GM23338 (cell line): ENCODE data around the gene MLLT6. TPM values are rescaled to one million over a fixed set of nuclear protein-coding genes. Genes with fewer than 3 reads are reported as not detected.

Experiments
- ATAC-seq: fragments of 200-7000 bp; cut with Tn5 transposase; 3 replicates; pipeline ENCODE4 v1.9.1; 2020
- DNase-seq: peaks from one replicate; pipeline ENCODE4 v3.0.0-alpha.2; 2015; ENCODE audit warnings: low spot score
- H2AFZ ChIP-seq: fragments of 200-600 bp; sonication (generic); 2 replicates; pipeline ENCODE4 v1.8.0; 2016; ENCODE audit warnings: antibody characterized with exemption, mild to moderate bottlenecking, moderate library complexity
- H3F3A ChIP-seq: fragments of 200-600 bp; sonication (generic); replicated peaks from 2 replicates; pipeline ENCODE4 v1.8.0; 2017; ENCODE audit warnings: antibody characterized with exemption, mixed run types, low read depth
- H3K27ac ChIP-seq: fragments of 200-600 bp; sonication (generic); 2 replicates; pipeline ENCODE4 v1.6.1; 2016; ENCODE audit warnings: low read depth
- H3K27me3 ChIP-seq: fragments of 200-600 bp; sonication (generic); 2 replicates; pipeline ENCODE4 v1.8.0; 2016; ENCODE audit warnings: mild to moderate bottlenecking, mixed run types, moderate library complexity; ENCODE audit not compliant: insufficient read depth
- H3K36me3 ChIP-seq: fragments of 200-600 bp; sonication (generic); 2 replicates; pipeline ENCODE4 v1.8.0; 2016; ENCODE audit warnings: mild to moderate bottlenecking; ENCODE audit not compliant: insufficient read depth
- H3K4me1 ChIP-seq: fragments of 200-600 bp; sonication (generic); 2 replicates; pipeline ENCODE4 v1.8.0; 2016; ENCODE audit warnings: mild to moderate bottlenecking, moderate library complexity; ENCODE audit not compliant: insufficient read depth
- H3K4me2 ChIP-seq: fragments of 200-600 bp; sonication (generic); 2 replicates; pipeline ENCODE4 v1.7.1; 2017; ENCODE audit warnings: mixed run types
- H3K4me3 ChIP-seq: fragments of 200-600 bp; sonication (generic); 2 replicates; pipeline ENCODE4 v1.6.1; 2016; ENCODE audit warnings: mixed run types
- H3K79me2 ChIP-seq: fragments of 200-600 bp; sonication (generic); replicated peaks from 2 replicates; pipeline ENCODE4 v1.8.0; 2017; ENCODE audit warnings: mild to moderate bottlenecking; ENCODE audit not compliant: insufficient read depth
- H3K9me2 ChIP-seq: fragments of 200-600 bp; sonication (generic); 2 replicates; pipeline ENCODE4 v1.8.0; 2017; ENCODE audit not compliant: insufficient read depth
- H4K20me1 ChIP-seq: fragments of 200-600 bp; sonication (generic); replicated peaks from 2 replicates; pipeline ENCODE4 v1.8.0; 2017; ENCODE audit warnings: mild to moderate bottlenecking; ENCODE audit not compliant: insufficient read depth
- H3K27ac Mint-ChIP-seq: 2 replicates; pipeline ENCODE4 v1.8.0; 2020; ENCODE audit warnings: inconsistent platforms, mild to moderate bottlenecking, moderate library complexity, mixed read lengths
- H3K27me3 Mint-ChIP-seq: 3 replicates; pipeline ENCODE4 v1.8.0; 2022; ENCODE audit warnings: low read depth, mild to moderate bottlenecking, moderate library complexity, mixed read lengths, inconsistent platforms; ENCODE audit not compliant: insufficient read depth, poor library complexity
- H3K36me3 Mint-ChIP-seq: 3 replicates; pipeline ENCODE4 v1.8.0; 2021; ENCODE audit warnings: low read depth, mild to moderate bottlenecking, inconsistent platforms, moderate library complexity, mixed read lengths
- H3K4me1 Mint-ChIP-seq: 3 replicates; pipeline ENCODE4 v1.8.0; 2020; ENCODE audit warnings: mild to moderate bottlenecking, inconsistent platforms, mixed read lengths
- H3K4me3 Mint-ChIP-seq: 3 replicates; pipeline ENCODE4 v1.8.0; 2021; ENCODE audit warnings: moderate library complexity, mild to moderate bottlenecking, inconsistent platforms, mixed read lengths
- H3K9me3 Mint-ChIP-seq: 3 replicates; pipeline ENCODE4 v1.8.0; 2020; ENCODE audit warnings: moderate library complexity, mild to moderate bottlenecking, inconsistent platforms, mixed read lengths
- CREB1 ChIP-seq: fragments of 250-450 bp; sonication (Bioruptor Pico); IDR thresholded peaks from 2 replicates; pipeline ENCODE4 v1.5.0; 2020; ENCODE audit warnings: low read depth, mild to moderate bottlenecking, moderate library complexity
- EZH2 ChIP-seq: fragments of 200-600 bp; sonication (generic); IDR thresholded peaks from one replicate; pipeline ENCODE4 v1.8.0; 2017; ENCODE audit warnings: antibody characterized with exemption, mild to moderate bottlenecking, low read depth; ENCODE audit not compliant: unreplicated experiment
- EZH2phosphoT487 ChIP-seq: fragments of 200-600 bp; sonication (generic); IDR thresholded peaks from one replicate; pipeline ENCODE4 v1.8.1; 2018; ENCODE audit warnings: antibody characterized with exemption; ENCODE audit not compliant: unreplicated experiment
- JUNB ChIP-seq: IDR thresholded peaks from one replicate; pipeline ENCODE4 v1.6.1; 2016; ENCODE audit warnings: antibody characterized with exemption; ENCODE audit not compliant: unreplicated experiment
- NANOG ChIP-seq: IDR thresholded peaks from 2 replicates; pipeline ENCODE4 v1.6.1; 2016; ENCODE audit warnings: antibody characterized with exemption, borderline replicate concordance
- POLR2AphosphoS5 ChIP-seq: IDR thresholded peaks from 2 replicates; pipeline ENCODE4 v1.6.1; 2016; ENCODE audit warnings: antibody characterized with exemption, low read depth
- STAT1 ChIP-seq: IDR thresholded peaks from one replicate; pipeline ENCODE4 v1.6.1; 2016; ENCODE audit warnings: antibody characterized with exemption; ENCODE audit not compliant: unreplicated experiment
- ZNF114 ChIP-seq: fragments of 250-450 bp; sonication (Bioruptor Pico); IDR thresholded peaks from 2 replicates; pipeline ENCODE4 v1.5.0; 2020; ENCODE audit warnings: mild to moderate bottlenecking, moderate library complexity
- ZNF331 ChIP-seq: fragments of 250-450 bp; sonication (Bioruptor Pico); IDR thresholded peaks from 2 replicates; pipeline ENCODE4 v1.5.0; 2020; ENCODE audit warnings: low read depth, mild to moderate bottlenecking, moderate library complexity
- polyA plus RNA-seq: library from polyadenylated mRNA; unstranded; fragments of >200 nt; fragmentation: Nextera tagmentation; extraction: Ambion mirVana; gene quantifications from 2 replicates; pipeline ENCODE4 v1.2.1, GENCODE V29; 2016
- total RNA-seq: library from RNA; depleted of rRNA; stranded (reverse); fragments of >200 nt; shearing (Covaris generic); gene quantifications from 2 replicates; pipeline ENCODE4 v1.2.3, GENCODE V29; 2014
- TF ChIP-seq, protein P1 (sequence below): IDR thresholded peaks from 2 replicates; pipeline ENCODE4 v1.6.1; 2016; ENCODE audit warnings: antibody characterized with exemption
- TF ChIP-seq, protein P2 (sequence below), 2 experiments: fragments of 200-600 bp in 1 of 2; sonication (generic) in 1 of 2; conservative IDR thresholded peaks; 2 replicates each; pipeline versions ENCODE4 v1.5.1 to v1.6.1; 2016 to 2017; ENCODE audit warnings: antibody characterized with exemption in 2 of 2, low read depth in 2 of 2, mild to moderate bottlenecking in 2 of 2, moderate library complexity in 1 of 2
- TF ChIP-seq, protein P3 (sequence below): IDR thresholded peaks from one replicate; pipeline ENCODE4 v1.6.1; 2018; ENCODE audit warnings: antibody characterized with exemption; ENCODE audit not compliant: unreplicated experiment
- TF ChIP-seq, protein P4 (sequence below): fragments of 250-450 bp; sonication (Bioruptor Pico); IDR thresholded peaks from 2 replicates; pipeline ENCODE4 v1.5.0; 2020; ENCODE audit warnings: mild to moderate bottlenecking, moderate library complexity

MLLT6 gene
- total and polyA plus RNA-seq, 2 experiments from 2014 or later, result 2.6 to 2.8 TPM

DNA sequence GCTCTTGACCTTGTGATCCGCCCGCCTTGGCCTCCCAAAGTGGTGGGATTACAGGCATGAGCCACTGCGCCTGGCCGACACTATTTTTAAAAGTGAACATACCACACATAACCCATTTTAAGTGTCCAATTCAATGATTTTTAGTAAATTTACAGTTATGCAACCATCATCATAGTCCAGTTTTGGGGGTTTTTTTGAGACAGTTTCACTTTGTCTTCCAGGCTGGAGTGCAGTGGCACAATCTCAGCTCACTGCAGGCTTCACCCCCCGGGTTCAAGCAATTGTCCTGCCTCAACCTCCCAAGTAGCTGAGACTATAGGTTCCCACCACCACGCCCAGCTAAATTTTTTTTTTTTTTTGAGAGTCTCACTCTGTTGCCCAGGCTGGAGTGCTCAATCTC, 27.3 kb upstream of the MLLT6 start:
- Histone ChIP-seq H2AFZ (no peak overlapping the region), H3K79me2 (no peaks in the 10 kb centered on the region), H3K4me1 (no peaks in the 10 kb centered on the region; the same call in 1 of the 2 replicates), H4K20me1 (no peaks in the 10 kb centered on the region), H3K4me3 (no peak overlapping the region), H3F3A (0 out of 2 replicates have a peak, but pooled peaks cover 7% of the 10 kb centered on the region), H3K9me2 (no peaks in the 10 kb centered on the region), H3K4me2 (no peak overlapping the region), H3K36me3 (no peaks in the 10 kb centered on the region), H3K27ac (no peak overlapping the region), H3K27me3 (peaks cover 55% of the 10 kb centered on the region)
- H3K27ac Mint-ChIP-seq, result no peak overlapping the region
- no peaks in the 10 kb centered on the region for H3K9me3 Mint-ChIP-seq
- H3K4me1 Mint-ChIP-seq, result peaks cover 17% of the 10 kb centered on the region
- no peak overlapping the region for H3K4me3 Mint-ChIP-seq
- H3K27me3 Mint-ChIP-seq, result peaks cover 49% of the 10 kb centered on the region
- H3K36me3 Mint-ChIP-seq, result no peaks in the 10 kb centered on the region
- DNase-seq (no peak), ATAC-seq (no peak)
- no peak for TF ChIP-seq CREB1 (CRISPR knock-in tag)
- TF ChIP-seq EZH2phosphoT487, result no peak
- TF ChIP-seq, protein P1, sequence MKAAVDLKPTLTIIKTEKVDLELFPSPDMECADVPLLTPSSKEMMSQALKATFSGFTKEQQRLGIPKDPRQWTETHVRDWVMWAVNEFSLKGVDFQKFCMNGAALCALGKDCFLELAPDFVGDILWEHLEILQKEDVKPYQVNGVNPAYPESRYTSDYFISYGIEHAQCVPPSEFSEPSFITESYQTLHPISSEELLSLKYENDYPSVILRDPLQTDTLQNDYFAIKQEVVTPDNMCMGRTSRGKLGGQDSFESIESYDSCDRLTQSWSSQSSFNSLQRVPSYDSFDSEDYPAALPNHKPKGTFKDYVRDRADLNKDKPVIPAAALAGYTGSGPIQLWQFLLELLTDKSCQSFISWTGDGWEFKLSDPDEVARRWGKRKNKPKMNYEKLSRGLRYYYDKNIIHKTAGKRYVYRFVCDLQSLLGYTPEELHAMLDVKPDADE, result no peak
- TF ChIP-seq STAT1, result no peak
- TF ChIP-seq, protein P2, sequence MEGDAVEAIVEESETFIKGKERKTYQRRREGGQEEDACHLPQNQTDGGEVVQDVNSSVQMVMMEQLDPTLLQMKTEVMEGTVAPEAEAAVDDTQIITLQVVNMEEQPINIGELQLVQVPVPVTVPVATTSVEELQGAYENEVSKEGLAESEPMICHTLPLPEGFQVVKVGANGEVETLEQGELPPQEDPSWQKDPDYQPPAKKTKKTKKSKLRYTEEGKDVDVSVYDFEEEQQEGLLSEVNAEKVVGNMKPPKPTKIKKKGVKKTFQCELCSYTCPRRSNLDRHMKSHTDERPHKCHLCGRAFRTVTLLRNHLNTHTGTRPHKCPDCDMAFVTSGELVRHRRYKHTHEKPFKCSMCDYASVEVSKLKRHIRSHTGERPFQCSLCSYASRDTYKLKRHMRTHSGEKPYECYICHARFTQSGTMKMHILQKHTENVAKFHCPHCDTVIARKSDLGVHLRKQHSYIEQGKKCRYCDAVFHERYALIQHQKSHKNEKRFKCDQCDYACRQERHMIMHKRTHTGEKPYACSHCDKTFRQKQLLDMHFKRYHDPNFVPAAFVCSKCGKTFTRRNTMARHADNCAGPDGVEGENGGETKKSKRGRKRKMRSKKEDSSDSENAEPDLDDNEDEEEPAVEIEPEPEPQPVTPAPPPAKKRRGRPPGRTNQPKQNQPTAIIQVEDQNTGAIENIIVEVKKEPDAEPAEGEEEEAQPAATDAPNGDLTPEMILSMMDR (conservative IDR thresholded peaks at IDR 0.05; ENCODE audit: low read depth in 2 of 2), result no peak
- no peak for TF ChIP-seq ZNF114 (CRISPR knock-in tag)
- TF ChIP-seq, protein P3, sequence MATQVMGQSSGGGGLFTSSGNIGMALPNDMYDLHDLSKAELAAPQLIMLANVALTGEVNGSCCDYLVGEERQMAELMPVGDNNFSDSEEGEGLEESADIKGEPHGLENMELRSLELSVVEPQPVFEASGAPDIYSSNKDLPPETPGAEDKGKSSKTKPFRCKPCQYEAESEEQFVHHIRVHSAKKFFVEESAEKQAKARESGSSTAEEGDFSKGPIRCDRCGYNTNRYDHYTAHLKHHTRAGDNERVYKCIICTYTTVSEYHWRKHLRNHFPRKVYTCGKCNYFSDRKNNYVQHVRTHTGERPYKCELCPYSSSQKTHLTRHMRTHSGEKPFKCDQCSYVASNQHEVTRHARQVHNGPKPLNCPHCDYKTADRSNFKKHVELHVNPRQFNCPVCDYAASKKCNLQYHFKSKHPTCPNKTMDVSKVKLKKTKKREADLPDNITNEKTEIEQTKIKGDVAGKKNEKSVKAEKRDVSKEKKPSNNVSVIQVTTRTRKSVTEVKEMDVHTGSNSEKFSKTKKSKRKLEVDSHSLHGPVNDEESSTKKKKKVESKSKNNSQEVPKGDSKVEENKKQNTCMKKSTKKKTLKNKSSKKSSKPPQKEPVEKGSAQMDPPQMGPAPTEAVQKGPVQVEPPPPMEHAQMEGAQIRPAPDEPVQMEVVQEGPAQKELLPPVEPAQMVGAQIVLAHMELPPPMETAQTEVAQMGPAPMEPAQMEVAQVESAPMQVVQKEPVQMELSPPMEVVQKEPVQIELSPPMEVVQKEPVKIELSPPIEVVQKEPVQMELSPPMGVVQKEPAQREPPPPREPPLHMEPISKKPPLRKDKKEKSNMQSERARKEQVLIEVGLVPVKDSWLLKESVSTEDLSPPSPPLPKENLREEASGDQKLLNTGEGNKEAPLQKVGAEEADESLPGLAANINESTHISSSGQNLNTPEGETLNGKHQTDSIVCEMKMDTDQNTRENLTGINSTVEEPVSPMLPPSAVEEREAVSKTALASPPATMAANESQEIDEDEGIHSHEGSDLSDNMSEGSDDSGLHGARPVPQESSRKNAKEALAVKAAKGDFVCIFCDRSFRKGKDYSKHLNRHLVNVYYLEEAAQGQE, result no peak
- TF ChIP-seq POLR2AphosphoS5, result no peak
- no peak for TF ChIP-seq ZNF331 (CRISPR knock-in tag)
- no peak for TF ChIP-seq JUNB
- TF ChIP-seq, protein P4, sequence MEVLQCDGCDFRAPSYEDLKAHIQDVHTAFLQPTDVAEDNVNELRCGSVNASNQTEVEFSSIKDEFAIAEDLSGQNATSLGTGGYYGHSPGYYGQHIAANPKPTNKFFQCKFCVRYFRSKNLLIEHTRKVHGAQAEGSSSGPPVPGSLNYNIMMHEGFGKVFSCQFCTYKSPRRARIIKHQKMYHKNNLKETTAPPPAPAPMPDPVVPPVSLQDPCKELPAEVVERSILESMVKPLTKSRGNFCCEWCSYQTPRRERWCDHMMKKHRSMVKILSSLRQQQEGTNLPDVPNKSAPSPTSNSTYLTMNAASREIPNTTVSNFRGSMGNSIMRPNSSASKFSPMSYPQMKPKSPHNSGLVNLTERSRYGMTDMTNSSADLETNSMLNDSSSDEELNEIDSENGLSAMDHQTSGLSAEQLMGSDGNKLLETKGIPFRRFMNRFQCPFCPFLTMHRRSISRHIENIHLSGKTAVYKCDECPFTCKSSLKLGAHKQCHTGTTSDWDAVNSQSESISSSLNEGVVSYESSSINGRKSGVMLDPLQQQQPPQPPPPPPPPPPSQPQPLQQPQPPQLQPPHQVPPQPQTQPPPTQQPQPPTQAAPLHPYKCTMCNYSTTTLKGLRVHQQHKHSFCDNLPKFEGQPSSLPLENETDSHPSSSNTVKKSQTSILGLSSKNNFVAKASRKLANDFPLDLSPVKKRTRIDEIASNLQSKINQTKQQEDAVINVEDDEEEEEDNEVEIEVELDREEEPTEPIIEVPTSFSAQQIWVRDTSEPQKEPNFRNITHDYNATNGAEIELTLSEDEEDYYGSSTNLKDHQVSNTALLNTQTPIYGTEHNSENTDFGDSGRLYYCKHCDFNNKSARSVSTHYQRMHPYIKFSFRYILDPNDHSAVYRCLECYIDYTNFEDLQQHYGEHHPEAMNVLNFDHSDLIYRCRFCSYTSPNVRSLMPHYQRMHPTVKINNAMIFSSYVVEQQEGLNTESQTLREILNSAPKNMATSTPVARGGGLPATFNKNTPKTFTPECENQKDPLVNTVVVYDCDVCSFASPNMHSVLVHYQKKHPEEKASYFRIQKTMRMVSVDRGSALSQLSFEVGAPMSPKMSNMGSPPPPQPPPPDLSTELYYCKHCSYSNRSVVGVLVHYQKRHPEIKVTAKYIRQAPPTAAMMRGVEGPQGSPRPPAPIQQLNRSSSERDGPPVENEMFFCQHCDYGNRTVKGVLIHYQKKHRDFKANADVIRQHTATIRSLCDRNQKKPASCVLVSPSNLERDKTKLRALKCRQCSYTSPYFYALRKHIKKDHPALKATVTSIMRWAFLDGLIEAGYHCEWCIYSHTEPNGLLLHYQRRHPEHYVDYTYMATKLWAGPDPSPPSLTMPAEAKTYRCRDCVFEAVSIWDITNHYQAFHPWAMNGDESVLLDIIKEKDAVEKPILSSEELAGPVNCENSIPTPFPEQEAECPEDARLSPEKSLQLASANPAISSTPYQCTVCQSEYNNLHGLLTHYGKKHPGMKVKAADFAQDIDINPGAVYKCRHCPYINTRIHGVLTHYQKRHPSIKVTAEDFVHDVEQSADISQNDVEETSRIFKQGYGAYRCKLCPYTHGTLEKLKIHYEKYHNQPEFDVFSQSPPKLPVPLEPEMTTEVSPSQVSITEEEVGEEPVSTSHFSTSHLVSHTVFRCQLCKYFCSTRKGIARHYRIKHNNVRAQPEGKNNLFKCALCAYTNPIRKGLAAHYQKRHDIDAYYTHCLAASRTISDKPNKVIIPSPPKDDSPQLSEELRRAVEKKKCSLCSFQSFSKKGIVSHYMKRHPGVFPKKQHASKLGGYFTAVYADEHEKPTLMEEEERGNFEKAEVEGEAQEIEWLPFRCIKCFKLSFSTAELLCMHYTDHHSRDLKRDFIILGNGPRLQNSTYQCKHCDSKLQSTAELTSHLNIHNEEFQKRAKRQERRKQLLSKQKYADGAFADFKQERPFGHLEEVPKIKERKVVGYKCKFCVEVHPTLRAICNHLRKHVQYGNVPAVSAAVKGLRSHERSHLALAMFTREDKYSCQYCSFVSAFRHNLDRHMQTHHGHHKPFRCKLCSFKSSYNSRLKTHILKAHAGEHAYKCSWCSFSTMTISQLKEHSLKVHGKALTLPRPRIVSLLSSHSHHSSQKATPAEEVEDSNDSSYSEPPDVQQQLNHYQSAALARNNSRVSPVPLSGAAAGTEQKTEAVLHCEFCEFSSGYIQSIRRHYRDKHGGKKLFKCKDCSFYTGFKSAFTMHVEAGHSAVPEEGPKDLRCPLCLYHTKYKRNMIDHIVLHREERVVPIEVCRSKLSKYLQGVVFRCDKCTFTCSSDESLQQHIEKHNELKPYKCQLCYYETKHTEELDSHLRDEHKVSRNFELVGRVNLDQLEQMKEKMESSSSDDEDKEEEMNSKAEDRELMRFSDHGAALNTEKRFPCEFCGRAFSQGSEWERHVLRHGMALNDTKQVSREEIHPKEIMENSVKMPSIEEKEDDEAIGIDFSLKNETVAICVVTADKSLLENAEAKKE (CRISPR knock-in tag), result no peak
- no peak for TF ChIP-seq EZH2
- TF ChIP-seq NANOG, result no peak
